ENCODE data around the gene GNAQ.
"Not testable (repeated sequence)": the region's sequence is repeated elsewhere in the genome, so short reads cannot be mapped to it uniquely, and the experiment has no call there.

- TF ChIP-seq FOXA1, REST, ZBTB33 (IDR thresholded peaks at IDR 0.05): not testable (repeated sequence)
These were observed 313.9 kb downstream of the GNAQ start for GRCh38 chr9:77717608-77718297.
